Measurements from ENCODE around the gene ME3.

DNA sequence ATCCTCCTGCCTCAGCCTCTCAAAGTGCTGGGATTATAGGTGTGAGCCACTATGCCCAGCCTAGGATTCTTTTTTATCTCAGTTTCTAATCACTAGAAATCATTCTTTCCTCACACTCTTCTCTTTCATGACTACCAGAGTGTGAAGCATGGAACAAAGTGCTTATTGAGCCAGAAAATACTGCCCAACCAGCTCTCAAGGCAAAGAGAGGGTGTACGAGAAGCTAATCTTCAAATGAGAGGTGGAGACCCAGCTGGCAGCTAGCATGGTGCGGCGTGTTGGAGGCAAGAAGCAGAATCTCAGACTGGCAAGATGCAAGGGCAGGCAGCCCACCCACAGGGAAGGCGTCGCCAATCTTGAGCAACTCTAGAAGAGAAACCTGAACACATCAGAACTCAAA is 41.1 kb upstream of the ME3 start:
- TF ChIP-seq ELF4 (CRISPR knock-in tag; IDR thresholded peaks at IDR 0.05; ENCODE audit: low read depth), result no peak
- TF ChIP-seq JUN (CRISPR knock-in tag; IDR thresholded peaks at IDR 0.05), result no peak
- TF ChIP-seq, protein P1, sequence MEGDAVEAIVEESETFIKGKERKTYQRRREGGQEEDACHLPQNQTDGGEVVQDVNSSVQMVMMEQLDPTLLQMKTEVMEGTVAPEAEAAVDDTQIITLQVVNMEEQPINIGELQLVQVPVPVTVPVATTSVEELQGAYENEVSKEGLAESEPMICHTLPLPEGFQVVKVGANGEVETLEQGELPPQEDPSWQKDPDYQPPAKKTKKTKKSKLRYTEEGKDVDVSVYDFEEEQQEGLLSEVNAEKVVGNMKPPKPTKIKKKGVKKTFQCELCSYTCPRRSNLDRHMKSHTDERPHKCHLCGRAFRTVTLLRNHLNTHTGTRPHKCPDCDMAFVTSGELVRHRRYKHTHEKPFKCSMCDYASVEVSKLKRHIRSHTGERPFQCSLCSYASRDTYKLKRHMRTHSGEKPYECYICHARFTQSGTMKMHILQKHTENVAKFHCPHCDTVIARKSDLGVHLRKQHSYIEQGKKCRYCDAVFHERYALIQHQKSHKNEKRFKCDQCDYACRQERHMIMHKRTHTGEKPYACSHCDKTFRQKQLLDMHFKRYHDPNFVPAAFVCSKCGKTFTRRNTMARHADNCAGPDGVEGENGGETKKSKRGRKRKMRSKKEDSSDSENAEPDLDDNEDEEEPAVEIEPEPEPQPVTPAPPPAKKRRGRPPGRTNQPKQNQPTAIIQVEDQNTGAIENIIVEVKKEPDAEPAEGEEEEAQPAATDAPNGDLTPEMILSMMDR (IDR thresholded peaks at IDR 0.05), result no peak
- no peak for TF ChIP-seq TCF7 (CRISPR knock-in tag; IDR thresholded peaks at IDR 0.05; ENCODE audit: low read depth)
